Measurements from ENCODE around the gene CAP1. TPM values are rescaled to one million over a fixed set of nuclear protein-coding genes. Genes with fewer than 3 reads are reported as not detected.
A peak's percentile ranks its signal among the peaks of the same experiment; 100 is the strongest.
"Not testable (repeated sequence)": the region's sequence is repeated elsewhere in the genome, so short reads cannot be mapped to it uniquely, and the experiment has no call there.

CAP1 gene, protein sequence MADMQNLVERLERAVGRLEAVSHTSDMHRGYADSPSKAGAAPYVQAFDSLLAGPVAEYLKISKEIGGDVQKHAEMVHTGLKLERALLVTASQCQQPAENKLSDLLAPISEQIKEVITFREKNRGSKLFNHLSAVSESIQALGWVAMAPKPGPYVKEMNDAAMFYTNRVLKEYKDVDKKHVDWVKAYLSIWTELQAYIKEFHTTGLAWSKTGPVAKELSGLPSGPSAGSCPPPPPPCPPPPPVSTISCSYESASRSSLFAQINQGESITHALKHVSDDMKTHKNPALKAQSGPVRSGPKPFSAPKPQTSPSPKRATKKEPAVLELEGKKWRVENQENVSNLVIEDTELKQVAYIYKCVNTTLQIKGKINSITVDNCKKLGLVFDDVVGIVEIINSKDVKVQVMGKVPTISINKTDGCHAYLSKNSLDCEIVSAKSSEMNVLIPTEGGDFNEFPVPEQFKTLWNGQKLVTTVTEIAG
- polyA plus RNA-seq (2013, experiment 1 of 2) = 425 TPM
- polyA plus RNA-seq (2013, experiment 2 of 2) = 375 TPM

DNA sequence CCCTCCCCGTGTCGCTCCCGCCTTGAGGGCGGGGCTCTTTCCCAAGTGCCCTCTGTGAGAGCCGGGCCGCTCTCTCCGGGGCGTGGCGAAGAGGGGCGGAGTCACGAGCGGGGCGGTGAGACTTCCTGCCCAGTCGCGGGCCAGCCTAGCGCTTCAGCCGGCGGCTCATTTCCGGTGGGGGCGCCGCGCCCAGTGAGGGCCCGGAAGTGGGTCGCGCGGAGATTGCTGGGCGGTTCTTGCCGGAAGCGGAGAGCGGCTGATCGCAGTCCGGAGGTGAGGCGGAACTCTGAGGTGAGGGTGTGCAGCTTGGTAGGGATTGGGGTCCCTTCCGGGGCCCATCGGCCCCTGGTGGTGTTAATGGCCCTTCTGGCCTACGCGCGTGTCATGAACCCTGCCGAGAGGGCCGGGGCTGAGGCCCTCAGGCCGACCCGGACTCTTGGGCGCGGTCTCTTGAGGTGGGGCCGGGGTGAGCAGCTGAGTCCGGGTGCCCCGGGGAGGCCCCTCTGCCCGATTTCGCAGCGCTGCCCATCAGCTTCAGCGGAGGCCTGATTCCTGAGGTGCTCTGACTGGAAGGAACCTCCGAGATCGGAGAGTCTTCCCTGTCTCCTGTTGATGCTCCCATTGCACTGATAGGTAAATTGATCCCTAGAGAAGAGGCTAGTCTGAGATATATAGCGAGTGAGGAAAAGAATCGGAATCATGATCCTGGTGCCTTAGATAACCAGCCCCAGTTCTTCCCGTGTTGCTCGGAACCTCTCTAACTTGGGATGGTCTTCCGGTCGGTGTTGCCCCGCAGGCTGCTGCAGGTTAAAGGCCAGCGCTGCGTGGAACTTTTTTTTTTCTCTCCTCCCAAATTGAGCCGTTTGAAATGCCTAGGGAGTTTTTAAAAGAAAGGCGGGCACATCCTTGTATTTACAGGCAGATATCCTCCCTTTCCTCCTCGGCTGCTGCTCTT, at the start of gene CAP1:
Gene CAP1, plus strand, starts transcription at position 219 of the 955 bp plus-strand sequence. CDS start 18,618 bp downstream, outside the sequence.
- Histone ChIP-seq H3K9me3 (ENCODE audit: control insufficient read depth, low read length) (no peaks in the 10 kb centered on the region), H3K4me1 (ENCODE audit: control insufficient read depth, insufficient read depth, low read length, poor library complexity, severe bottlenecking) (peaks cover 31% of the 10 kb centered on the region), H3K4me3 (ENCODE audit: extremely low read depth, insufficient read depth, low read length, poor library complexity, severe bottlenecking) (peak within 1 kb of the TSS; percentile 99), H3K36me3 (ENCODE audit: control insufficient read depth, insufficient read depth, low read length) (peaks cover 42% of the 10 kb centered on the region), H3K27ac (ENCODE audit: low read depth, low read length, severe bottlenecking) (peak within 1 kb of the TSS; percentile 93)
- 1% methylated on average over 52 to 62 of the region's 65 CpGs for WGBS, 2 experiments (ENCODE audit: insufficient coverage in 2 of 2)

DNA sequence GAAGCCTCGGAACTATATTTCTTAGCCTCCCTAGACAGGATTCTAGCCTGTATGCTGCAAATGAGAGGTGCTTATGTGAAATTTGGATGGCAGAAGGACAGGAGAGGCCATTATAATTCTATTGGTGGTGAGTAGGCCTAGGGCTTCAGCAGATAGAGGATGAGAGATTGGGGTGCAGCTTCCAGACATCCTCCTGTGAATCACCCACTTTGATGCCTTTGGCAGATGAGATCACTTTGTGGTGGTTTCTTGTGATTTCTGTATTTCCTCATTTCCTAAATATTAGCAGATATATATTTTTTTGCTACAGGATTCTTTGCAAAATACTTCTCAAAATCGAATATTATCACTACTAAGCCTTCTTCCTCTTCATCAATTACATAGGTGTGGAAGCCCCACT, 48.3 kb upstream of the CAP1 start:
- Histone ChIP-seq H3K27ac (ENCODE audit: low read depth, low read length, severe bottlenecking) (no peak overlapping the region), H3K4me1 (ENCODE audit: control insufficient read depth, insufficient read depth, low read length, poor library complexity, severe bottlenecking) (peaks cover 3% of the 10 kb centered on the region), H3K4me3 (ENCODE audit: extremely low read depth, insufficient read depth, low read length, poor library complexity, severe bottlenecking) (no peak overlapping the region), H3K36me3 (ENCODE audit: control insufficient read depth, insufficient read depth, low read length) (no peaks in the 10 kb centered on the region), H3K9me3 (ENCODE audit: control insufficient read depth, low read length) (no peaks in the 10 kb centered on the region)
- 100% methylated on average over 1 of the region's 2 CpGs; no CpG with 5 or more reads in 1 of the 2 experiments for WGBS, 2 experiments (ENCODE audit: insufficient coverage in 2 of 2)

DNA sequence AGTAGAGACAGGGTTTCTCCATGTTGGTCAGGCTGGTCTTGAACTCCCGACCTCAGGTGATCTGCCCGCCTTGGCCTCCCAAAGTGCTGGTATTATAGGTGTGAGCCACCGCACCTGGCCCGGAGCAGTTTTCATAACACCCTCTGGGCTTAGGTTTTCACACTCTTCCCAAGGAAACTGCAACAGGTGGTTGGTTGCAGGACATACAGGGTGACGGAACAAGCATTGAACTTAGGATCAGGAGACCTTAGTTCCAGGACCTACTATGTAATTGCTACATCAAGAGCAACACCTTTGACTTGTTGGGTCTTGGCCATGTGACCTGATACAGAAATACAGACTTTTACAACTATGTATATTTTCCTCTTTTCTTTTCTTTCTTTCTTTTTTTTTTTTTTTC, 47.6 kb upstream of the CAP1 start:
- WGBS, 2 experiments (ENCODE audit: insufficient coverage in 2 of 2) = 90 to 100% methylated on average over 2 to 3 of the region's 5 CpGs

DNA sequence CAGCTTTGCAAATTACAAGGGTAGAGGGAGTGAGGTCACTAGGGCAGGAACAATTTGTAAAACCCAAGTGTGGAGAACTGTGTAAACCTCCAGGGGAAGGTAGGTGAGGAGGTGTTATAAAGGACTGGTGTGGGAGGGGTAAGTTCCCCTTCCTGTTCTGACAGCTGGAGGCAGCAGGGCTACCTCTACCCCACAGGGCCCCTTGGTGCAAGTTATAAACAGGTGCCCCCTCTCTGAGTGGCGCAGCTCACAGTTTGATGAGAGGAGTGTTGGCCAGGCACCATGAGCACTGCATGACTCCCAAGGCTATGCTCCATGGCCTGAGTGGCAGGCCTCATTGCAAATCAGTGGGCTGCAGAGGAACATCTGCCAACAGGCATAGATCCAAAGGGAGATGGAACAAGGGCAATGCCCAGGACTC, 44.5 kb upstream of the CAP1 start:
- Histone ChIP-seq H3K9me3 (ENCODE audit: control insufficient read depth, low read length) (no peaks in the 10 kb centered on the region), H3K27ac (ENCODE audit: low read depth, low read length, severe bottlenecking) (no peak overlapping the region), H3K4me1 (ENCODE audit: control insufficient read depth, insufficient read depth, low read length, poor library complexity, severe bottlenecking) (no peaks in the 10 kb centered on the region), H3K4me3 (ENCODE audit: extremely low read depth, insufficient read depth, low read length, poor library complexity, severe bottlenecking) (no peak overlapping the region), H3K36me3 (ENCODE audit: control insufficient read depth, insufficient read depth, low read length) (no peaks in the 10 kb centered on the region)
- WGBS, 2 experiments (ENCODE audit: insufficient coverage in 2 of 2) = 100% methylated on average over 1 of the region's 1 CpG

More for the DNA sequence above, 47.6 kb upstream of the CAP1 start:
- Histone ChIP-seq H3K4me1 (ENCODE audit: control insufficient read depth, insufficient read depth, low read length, poor library complexity, severe bottlenecking) (peaks cover 3% of the 10 kb centered on the region), H3K27ac (ENCODE audit: low read depth, low read length, severe bottlenecking) (no peak overlapping the region), H3K36me3 (ENCODE audit: control insufficient read depth, insufficient read depth, low read length) (no peaks in the 10 kb centered on the region), H3K4me3 (ENCODE audit: extremely low read depth, insufficient read depth, low read length, poor library complexity, severe bottlenecking) (no peak overlapping the region), H3K9me3 (ENCODE audit: control insufficient read depth, low read length) (no peaks in the 10 kb centered on the region)

DNA sequence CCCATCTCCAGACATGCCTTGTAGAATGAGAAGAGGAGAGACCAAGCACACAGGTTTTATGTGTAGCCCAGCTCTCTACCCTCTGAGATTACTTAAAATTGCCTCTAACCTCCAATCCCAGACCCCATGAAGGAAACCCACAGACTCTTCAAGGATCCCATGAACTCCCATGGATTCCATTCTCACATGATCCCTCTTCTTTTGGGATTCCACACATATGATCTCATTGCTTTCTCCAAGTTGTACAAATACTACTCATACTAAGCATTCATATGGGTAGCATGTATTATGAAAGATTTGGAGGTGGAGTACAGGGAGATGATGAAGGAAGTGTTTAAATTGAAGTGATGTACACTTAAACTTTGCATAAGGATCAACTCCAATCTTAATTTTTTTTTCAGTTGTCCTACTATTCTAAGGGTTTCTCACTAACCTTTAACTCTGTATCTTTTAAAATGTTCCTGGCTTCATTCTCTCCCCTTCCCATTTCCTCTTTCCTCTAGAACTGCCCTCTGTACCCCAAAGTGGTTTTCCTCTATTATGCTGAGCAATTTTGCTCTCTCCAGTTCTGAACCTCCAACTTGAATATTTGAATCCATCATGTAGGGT, 44.0 kb upstream of the CAP1 start:
- Histone ChIP-seq H3K4me1 (ENCODE audit: control insufficient read depth, insufficient read depth, low read length, poor library complexity, severe bottlenecking) (no peaks in the 10 kb centered on the region), H3K4me3 (ENCODE audit: extremely low read depth, insufficient read depth, low read length, poor library complexity, severe bottlenecking) (no peak overlapping the region), H3K27ac (ENCODE audit: low read depth, low read length, severe bottlenecking) (no peak overlapping the region), H3K9me3 (ENCODE audit: control insufficient read depth, low read length) (no peaks in the 10 kb centered on the region), H3K36me3 (ENCODE audit: control insufficient read depth, insufficient read depth, low read length) (no peaks in the 10 kb centered on the region)

DNA sequence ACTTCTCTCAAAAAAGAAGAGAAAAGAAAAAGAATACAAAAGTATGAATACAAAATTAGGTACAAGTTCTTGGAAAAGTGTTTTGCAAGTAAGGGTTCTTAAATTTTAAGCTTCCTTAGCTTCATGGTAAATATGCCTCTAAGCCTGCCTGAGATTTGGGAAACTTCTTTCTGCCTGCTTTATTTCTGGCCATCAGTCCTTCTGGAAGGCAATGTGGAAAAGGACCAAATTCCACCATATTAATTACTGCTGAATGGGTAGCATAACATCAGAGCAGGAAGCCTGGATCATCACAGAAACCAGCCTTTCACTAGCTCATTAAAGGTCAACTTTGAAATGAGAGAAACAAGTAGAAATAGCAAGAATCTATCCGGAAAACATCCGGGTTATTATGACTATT, 39.1 kb upstream of the CAP1 start:
- Histone ChIP-seq H3K4me3 (ENCODE audit: extremely low read depth, insufficient read depth, low read length, poor library complexity, severe bottlenecking) (no peak overlapping the region), H3K9me3 (ENCODE audit: control insufficient read depth, low read length) (no peaks in the 10 kb centered on the region), H3K27ac (ENCODE audit: low read depth, low read length, severe bottlenecking) (no peak overlapping the region), H3K4me1 (ENCODE audit: control insufficient read depth, insufficient read depth, low read length, poor library complexity, severe bottlenecking) (peaks cover 3% of the 10 kb centered on the region), H3K36me3 (ENCODE audit: control insufficient read depth, insufficient read depth, low read length) (no peaks in the 10 kb centered on the region)
- 87 to 100% methylated on average over 2 of the region's 2 CpGs for WGBS, 2 experiments (ENCODE audit: insufficient coverage in 2 of 2)

DNA sequence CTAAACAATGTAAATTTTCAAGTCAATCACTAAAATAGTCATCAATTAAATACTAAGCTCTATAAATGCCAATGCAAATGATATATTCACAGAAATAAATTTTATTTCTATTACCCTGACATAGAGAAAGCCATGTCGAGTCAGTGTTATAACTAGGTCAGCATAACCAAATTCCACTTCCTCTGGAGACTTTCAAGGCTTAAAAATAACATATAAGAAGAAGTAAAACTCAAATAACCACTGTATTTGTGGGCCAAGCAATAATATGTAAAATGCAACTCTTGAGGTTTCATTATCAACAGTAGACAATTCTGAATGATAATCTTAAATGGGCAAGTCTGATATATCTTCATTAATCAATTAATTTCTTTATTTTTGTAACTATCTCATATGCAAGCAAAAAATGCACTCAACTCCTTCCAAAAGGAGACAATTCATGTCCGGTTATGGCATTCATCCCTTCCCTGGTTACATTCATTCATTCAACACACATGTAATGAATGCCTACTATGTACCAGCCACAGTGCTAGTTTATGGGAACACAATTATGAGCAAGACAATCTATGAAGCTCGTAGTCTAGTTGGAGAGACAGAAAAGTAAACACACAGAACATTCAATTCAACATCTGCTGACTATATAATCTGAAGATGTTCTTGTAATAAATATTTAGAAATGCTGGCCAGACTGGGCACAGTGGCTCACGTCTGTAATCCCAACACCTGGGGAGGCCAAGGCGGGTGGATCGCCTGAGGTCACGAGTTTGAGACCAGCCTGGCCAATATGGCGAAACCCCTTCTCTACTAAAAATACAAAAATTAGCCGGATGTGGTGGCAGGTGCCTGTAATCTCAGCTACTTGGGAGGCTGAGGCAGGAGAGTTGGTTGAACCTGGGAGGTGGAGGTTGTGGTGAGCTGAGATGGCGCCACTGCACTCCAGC, 37.1 kb upstream of the CAP1 start:
- 93 to 94% methylated on average over 2 to 3 of the region's 10 CpGs for WGBS, 2 experiments (ENCODE audit: insufficient coverage in 2 of 2)

DNA sequence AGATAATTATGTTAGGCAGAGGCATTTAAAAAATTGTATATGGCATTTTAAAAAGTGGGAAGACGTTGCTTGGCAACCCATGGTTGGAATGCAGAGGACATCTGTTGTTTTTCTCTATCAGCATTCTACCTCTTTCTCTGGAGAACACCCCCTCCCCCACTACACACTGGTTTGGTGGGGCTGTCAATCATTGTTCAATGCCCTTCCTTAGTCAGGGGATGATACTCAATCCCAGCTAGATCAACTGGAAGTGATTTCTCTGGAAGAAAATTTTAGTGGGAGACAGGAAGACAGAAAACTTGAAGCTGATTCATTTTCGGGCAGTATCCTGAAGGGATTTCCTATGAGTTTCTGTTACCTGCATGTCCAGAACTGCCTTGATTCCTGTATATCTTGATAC, 35.7 kb upstream of the CAP1 start:
- Histone ChIP-seq H3K36me3 (ENCODE audit: control insufficient read depth, insufficient read depth, low read length) (no peaks in the 10 kb centered on the region), H3K4me3 (ENCODE audit: extremely low read depth, insufficient read depth, low read length, poor library complexity, severe bottlenecking) (no peak overlapping the region), H3K27ac (ENCODE audit: low read depth, low read length, severe bottlenecking) (no peak overlapping the region), H3K9me3 (ENCODE audit: control insufficient read depth, low read length) (no peaks in the 10 kb centered on the region), H3K4me1 (ENCODE audit: control insufficient read depth, insufficient read depth, low read length, poor library complexity, severe bottlenecking) (peaks cover 3% of the 10 kb centered on the region)
- WGBS, 2 experiments (ENCODE audit: insufficient coverage in 2 of 2) = 82 to 94% methylated on average over 1 of the region's 2 CpGs

More for the DNA sequence above, 37.1 kb upstream of the CAP1 start:
- Histone ChIP-seq H3K27ac (ENCODE audit: low read depth, low read length, severe bottlenecking) (no peak overlapping the region), H3K4me1 (ENCODE audit: control insufficient read depth, insufficient read depth, low read length, poor library complexity, severe bottlenecking) (peaks cover 3% of the 10 kb centered on the region), H3K4me3 (ENCODE audit: extremely low read depth, insufficient read depth, low read length, poor library complexity, severe bottlenecking) (no peak overlapping the region), H3K9me3 (ENCODE audit: control insufficient read depth, low read length) (no peaks in the 10 kb centered on the region), H3K36me3 (ENCODE audit: control insufficient read depth, insufficient read depth, low read length) (no peaks in the 10 kb centered on the region)

DNA sequence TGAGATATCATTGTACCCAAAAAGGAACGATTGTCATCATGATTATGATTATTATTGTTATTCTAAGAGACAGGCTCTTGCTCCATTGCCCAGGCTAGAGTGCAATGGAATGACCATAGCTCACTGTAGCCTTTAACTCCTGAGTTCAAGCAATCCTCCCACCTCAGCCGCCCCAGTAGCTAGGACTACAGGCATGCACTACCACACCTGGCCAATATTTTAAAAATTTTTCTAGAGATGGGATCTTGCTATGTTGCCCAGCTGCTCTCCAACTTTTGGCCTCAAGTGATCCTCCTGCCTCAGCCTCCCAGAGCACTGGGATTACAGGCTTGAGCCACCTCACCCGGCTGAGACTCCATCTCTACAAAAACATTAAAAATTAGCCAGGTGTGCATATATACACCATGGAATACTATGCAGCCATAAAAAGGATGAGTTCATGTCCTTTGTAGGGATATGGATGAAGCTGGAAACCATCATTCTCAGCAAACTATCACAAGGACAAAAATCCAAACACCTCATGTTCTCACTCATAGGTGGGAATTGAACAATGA, 33.0 kb upstream of the CAP1 start:
- 83 to 87% methylated on average over 1 of the region's 3 CpGs for WGBS, 2 experiments (ENCODE audit: insufficient coverage in 2 of 2)
- H3K4me3 ChIP-seq (ENCODE audit: extremely low read depth, insufficient read depth, low read length, poor library complexity, severe bottlenecking); H3K36me3 ChIP-seq (ENCODE audit: control insufficient read depth, insufficient read depth, low read length); H3K27ac ChIP-seq (ENCODE audit: low read depth, low read length, severe bottlenecking); H3K4me1 ChIP-seq (ENCODE audit: control insufficient read depth, insufficient read depth, low read length, poor library complexity, severe bottlenecking); H3K9me3 ChIP-seq (ENCODE audit: control insufficient read depth, low read length): not testable (repeated sequence)
